GM19023 (cell line): ENCODE measurements around the gene FAM135A.
"Not testable (repeated sequence)": the region's sequence is repeated elsewhere in the genome, so short reads cannot be mapped to it uniquely, and the experiment has no call there.

Source experiments
- ATAC-seq: cut with Tn5 transposase; IDR thresholded peaks from one replicate; pipeline ENCODE4 v1.9.1; 2021; ENCODE audit warnings: mild to moderate bottlenecking, moderate library complexity; ENCODE audit not compliant: unreplicated experiment

The FAM135A gene

GRCh38 chr6:70396163-70396562 is 17.1 kb upstream of the FAM135A start:
- no peak for ATAC-seq

- no peak for ATAC-seq
Observed at GRCh38 chr6:70396796-70397729, 16.2 kb upstream of the FAM135A start.

GRCh38 chr6:70398783-70399728 is 14.3 kb upstream of the FAM135A start:
- no peak for ATAC-seq

- ATAC-seq: no peak
Observed at GRCh38 chr6:70404658-70405057, 8.7 kb upstream of the FAM135A start.

- no peak for ATAC-seq
Observed at GRCh38 chr6:70409216-70409615, 4.1 kb upstream of the FAM135A start.

- ATAC-seq: no peak
Observed at GRCh38 chr6:70411542-70412251, 1.6 kb upstream of the FAM135A start.

GRCh38 chr6:70412252-70413113 is 825 bp upstream of the FAM135A start:
- peak; percentile 25 for ATAC-seq

- no peak for ATAC-seq
Observed at GRCh38 chr6:70413992-70414494, 735 bp downstream of the FAM135A start.

GRCh38 chr6:70414813-70415212 is 1.5 kb downstream of the FAM135A start:
- ATAC-seq: no peak

GRCh38 chr6:70415247-70415646 is 1.9 kb downstream of the FAM135A start:
- ATAC-seq: no peak

- no peak for ATAC-seq
Observed at GRCh38 chr6:70415660-70416059, 2.4 kb downstream of the FAM135A start.

- no peak for ATAC-seq
Observed at GRCh38 chr6:70421509-70421908, 8.2 kb downstream of the FAM135A start.

- ATAC-seq: no peak
Observed at GRCh38 chr6:70423189-70424134, 10.2 kb downstream of the FAM135A start.

GRCh38 chr6:70424291-70424690 is 11.0 kb downstream of the FAM135A start:
- ATAC-seq: no peak

GRCh38 chr6:70436320-70436719 is 23.0 kb downstream of the FAM135A start:
- ATAC-seq: no peak

- ATAC-seq: no peak
Observed at GRCh38 chr6:70445001-70445400, 31.7 kb downstream of the FAM135A start.

- not testable (repeated sequence) for ATAC-seq
Observed at GRCh38 chr6:70447343-70448070, 34.2 kb downstream of the FAM135A start.

GRCh38 chr6:70453899-70454298 is 40.6 kb downstream of the FAM135A start:
- not testable (repeated sequence) for ATAC-seq
